B cell (primary cell): Measurements from ENCODE around the gene YPEL5.

ENCODE experiments used
- CTCF ChIP-seq: fragments of 200-600 bp; IDR thresholded peaks from one replicate; pipeline ENCODE4 v1.8.0; 2022; ENCODE audit warnings: antibody characterized with exemption, mild to moderate bottlenecking
- EZH2 ChIP-seq: IDR thresholded peaks from 2 replicates; pipeline ENCODE4 v1.6.1; 2012; ENCODE audit warnings: borderline replicate concordance, low read depth, mild to moderate bottlenecking, moderate library complexity, low read length; ENCODE audit not compliant: insufficient read depth, poor library complexity, severe bottlenecking

GRCh38 chr2:30149976-30150375 is 3.2 kb downstream of the YPEL5 start:
- TF ChIP-seq EZH2 (no peak), CTCF (no peak)
